Prostate gland (tissue), 2 donors: ENCODE measurements around the gene GALC.

ENCODE experiments used
- POLR2A ChIP-seq: fragments of 450-650 bp; IDR thresholded peaks from one replicate; pipeline ENCODE4 v1.6.1; 2016; ENCODE audit warnings: antibody characterized with exemption, mild to moderate bottlenecking
- TF ChIP-seq, protein P1 (sequence below), 4 experiments: fragments of 200-600 bp in 2 of 4; fragments of 450-650 bp in 2 of 4; sonication (generic) in 2 of 4; IDR thresholded peaks; 1 replicate in 3 of 4; 2 replicates in 1 of 4; pipeline ENCODE4 v1.5.1; 2016 to 2019; ENCODE audit warnings: antibody characterized with exemption in 4 of 4, mild to moderate bottlenecking in 2 of 4, moderate library complexity in 2 of 4

DNA sequence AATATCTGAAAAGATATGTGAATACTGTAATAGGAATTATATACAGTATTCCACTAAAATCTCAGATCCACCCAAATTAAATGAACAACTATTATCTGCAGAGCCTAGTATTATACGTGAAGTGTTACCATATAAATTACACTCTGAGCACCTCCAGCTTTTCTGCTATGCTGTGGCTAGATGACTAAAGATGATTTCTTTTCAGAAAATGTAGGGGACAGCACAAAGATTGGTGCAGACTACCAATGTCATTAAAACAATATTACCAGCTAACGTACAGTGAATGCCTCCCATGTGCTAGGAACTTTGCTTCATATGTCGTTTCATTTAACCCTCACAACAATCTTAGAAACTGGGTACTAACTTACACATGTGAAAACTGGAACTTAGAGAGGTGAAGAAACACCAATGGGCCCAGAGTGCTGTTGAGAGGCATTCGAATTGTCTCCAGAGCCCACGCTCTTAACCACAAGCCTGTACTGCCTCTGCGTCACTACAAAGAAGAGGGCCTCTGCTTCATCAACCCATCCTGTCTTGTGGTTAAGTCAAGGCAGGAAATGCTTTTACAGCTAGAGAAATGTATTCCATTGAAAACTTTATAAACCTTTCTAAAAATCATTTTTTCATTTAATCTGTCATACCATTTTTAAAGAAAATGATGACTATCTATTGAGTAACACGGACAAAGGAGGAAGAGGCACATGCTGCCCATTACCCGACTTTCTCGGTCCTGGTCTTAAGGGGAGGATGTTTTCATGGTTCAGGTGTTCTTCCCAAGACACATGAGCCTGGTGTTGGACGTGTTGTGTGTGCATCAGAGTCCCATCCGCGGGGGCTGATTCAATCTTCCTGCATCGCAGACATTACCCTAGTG lies 13.2 kb upstream of the GALC start:
- TF ChIP-seq, protein P1, sequence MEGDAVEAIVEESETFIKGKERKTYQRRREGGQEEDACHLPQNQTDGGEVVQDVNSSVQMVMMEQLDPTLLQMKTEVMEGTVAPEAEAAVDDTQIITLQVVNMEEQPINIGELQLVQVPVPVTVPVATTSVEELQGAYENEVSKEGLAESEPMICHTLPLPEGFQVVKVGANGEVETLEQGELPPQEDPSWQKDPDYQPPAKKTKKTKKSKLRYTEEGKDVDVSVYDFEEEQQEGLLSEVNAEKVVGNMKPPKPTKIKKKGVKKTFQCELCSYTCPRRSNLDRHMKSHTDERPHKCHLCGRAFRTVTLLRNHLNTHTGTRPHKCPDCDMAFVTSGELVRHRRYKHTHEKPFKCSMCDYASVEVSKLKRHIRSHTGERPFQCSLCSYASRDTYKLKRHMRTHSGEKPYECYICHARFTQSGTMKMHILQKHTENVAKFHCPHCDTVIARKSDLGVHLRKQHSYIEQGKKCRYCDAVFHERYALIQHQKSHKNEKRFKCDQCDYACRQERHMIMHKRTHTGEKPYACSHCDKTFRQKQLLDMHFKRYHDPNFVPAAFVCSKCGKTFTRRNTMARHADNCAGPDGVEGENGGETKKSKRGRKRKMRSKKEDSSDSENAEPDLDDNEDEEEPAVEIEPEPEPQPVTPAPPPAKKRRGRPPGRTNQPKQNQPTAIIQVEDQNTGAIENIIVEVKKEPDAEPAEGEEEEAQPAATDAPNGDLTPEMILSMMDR (IDR thresholded peaks at IDR 0.05) = no peak
- no peak for TF ChIP-seq POLR2A
